ENCODE results near the gene ADGRL3.

The ADGRL3 gene

DNA sequence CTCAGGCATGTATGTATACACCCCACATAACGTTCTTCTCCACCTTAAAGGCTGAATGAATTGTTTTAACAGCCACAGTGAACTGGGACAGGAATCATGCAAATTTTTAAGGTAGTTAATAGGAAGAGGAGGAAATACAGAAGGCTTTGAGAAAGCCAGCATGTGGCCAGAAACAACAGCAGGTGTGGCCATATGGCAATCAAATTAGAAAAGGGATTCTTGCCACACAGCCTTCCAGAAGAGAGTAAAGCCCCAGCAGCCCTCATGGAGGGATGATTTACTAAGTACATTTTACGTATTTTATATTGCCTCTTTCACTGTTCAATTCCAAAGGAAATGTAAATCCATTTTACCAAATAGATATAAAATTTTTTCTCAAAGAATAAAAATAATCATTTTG, 792.2 kb downstream of the ADGRL3 start:
- DNase-seq (ENCODE audit: low read depth) = no peak
- no peak overlapping the region for H3K4me3 ChIP-seq (ENCODE audit: control insufficient read depth, low read depth, low read length)
- TF ChIP-seq, protein P1, sequence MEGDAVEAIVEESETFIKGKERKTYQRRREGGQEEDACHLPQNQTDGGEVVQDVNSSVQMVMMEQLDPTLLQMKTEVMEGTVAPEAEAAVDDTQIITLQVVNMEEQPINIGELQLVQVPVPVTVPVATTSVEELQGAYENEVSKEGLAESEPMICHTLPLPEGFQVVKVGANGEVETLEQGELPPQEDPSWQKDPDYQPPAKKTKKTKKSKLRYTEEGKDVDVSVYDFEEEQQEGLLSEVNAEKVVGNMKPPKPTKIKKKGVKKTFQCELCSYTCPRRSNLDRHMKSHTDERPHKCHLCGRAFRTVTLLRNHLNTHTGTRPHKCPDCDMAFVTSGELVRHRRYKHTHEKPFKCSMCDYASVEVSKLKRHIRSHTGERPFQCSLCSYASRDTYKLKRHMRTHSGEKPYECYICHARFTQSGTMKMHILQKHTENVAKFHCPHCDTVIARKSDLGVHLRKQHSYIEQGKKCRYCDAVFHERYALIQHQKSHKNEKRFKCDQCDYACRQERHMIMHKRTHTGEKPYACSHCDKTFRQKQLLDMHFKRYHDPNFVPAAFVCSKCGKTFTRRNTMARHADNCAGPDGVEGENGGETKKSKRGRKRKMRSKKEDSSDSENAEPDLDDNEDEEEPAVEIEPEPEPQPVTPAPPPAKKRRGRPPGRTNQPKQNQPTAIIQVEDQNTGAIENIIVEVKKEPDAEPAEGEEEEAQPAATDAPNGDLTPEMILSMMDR (conservative IDR thresholded peaks at IDR 0.05; ENCODE audit: control insufficient read depth, insufficient read depth, low read depth, low read length) = no peak

DNA sequence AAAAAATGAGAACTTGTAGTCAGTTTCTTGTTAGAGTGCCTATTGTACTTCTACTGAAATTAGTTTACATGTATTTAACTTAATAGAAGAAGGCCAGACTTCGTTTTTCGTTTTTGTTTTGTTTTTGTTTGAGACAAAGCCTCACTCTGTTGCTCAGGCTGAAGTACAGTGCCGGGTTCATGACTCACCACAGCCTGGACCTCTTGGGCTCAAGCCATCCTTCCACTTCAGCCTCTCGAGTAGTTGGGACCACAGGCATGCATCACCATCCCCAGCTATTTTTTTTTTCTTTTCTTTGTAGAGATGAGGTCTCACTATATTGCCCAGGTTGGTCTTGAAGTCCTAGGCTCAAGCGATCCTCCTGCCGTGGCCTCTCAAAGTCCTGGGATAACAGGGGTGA, 793.9 kb downstream of the ADGRL3 start:
- DNase-seq (ENCODE audit: low read depth) = peak; percentile 5
- H3K4me3 ChIP-seq (ENCODE audit: control insufficient read depth, low read depth, low read length) = no peak overlapping the region
- TF ChIP-seq, protein P1 (conservative IDR thresholded peaks at IDR 0.05; ENCODE audit: control insufficient read depth, insufficient read depth, low read depth, low read length) = no peak

DNA sequence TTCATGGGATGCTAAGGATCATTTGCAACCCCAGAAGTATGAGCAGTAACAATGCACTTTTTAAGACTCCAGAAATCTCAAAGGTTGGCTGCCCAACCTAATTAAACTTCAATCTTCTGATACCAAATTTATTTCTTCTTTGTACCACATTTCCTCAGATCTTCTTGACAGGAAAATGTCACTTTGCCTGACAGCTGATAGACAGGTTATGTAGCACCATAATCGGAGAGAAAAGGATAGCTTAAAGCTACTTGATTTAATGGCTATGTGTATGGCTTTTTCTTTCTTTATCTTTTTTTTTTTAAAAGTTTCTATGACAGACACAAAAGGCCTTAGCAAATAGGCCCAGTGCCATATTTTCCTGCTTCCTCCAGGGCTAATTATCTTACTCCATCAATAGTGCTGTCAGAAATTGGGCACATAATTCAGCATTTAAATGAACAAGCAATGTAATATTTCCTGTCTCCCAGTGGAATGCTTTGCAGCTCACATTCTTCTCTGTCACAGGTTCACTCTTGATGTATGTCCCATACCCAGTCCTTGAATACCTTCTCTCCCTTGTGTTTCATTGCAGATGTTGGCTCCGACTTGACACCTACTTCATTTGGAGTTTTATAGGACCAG, 795.7 kb downstream of the ADGRL3 start:
- TF ChIP-seq, protein P1 (conservative IDR thresholded peaks at IDR 0.05; ENCODE audit: control insufficient read depth, insufficient read depth, low read depth, low read length) = no peak
- DNase-seq (ENCODE audit: low read depth) = no peak

DNA sequence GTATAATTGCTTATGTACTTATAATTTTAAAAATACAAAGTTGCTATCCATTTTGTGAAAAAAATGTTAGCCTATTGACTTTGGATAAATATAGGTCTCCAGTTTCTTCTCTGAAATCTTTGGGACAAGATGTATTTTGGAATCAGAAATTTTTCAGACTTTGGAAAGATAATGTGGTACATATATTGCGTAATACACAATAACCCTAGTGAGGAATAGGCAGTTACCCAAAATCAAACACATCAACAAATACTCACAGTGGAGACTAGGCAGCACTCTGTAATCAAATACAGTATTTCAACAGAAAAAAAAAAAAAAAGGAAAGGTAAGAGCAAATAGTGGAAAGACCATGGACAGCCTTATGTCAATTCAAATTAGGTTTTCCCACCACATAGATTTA, 796.8 kb downstream of the ADGRL3 start:
- DNase-seq (ENCODE audit: low read depth) = no peak
- TF ChIP-seq, protein P1 (conservative IDR thresholded peaks at IDR 0.05; ENCODE audit: control insufficient read depth, insufficient read depth, low read depth, low read length) = no peak
- H3K4me3 ChIP-seq (ENCODE audit: control insufficient read depth, low read depth, low read length) = no peak overlapping the region

More for the DNA sequence above, 795.7 kb downstream of the ADGRL3 start:
- no peak overlapping the region for H3K4me3 ChIP-seq (ENCODE audit: control insufficient read depth, low read depth, low read length)

DNA sequence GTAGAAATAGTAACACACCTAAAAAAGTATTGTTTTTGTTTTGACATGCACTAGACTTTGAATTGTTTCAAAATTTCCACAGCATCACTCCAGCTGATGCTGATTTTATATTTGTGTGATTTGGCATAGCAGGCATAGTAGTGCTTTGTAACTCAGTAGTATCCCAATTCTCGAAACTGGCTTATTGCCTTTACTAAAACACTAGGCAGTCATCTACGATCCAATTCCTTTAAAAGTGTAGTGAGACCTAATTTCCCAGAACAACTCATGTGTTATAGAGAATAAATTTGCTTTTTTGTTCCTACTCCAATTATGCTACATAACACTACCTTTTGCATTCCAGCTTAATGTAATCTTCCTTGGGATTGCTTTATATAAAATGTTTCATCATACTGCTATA, 797.7 kb downstream of the ADGRL3 start:
- TF ChIP-seq, protein P1 (conservative IDR thresholded peaks at IDR 0.05; ENCODE audit: control insufficient read depth, insufficient read depth, low read depth, low read length) = no peak
- DNase-seq (ENCODE audit: low read depth) = no peak
- H3K4me3 ChIP-seq (ENCODE audit: control insufficient read depth, low read depth, low read length) = no peak overlapping the region

DNA sequence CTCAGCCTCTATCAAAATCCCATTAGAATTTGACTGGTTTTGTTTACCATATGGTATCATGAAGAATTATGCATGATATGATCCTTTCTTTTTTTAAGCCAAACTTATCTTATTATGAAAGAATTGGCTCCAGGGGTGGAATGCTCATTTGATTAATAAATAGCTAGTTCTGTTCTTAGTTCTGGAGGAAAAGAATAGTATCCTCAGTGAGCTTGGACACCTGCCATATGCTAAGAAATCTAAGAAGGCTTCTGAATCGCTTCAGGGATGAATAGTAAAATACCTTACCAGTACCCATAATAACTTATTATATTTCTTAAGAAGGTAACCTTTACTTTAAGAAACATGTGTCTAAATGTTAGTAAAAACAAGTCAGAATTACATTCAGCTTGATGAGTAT, 803.6 kb downstream of the ADGRL3 start:
- H3K4me3 ChIP-seq (ENCODE audit: control insufficient read depth, low read depth, low read length) = no peak overlapping the region
- no peak for DNase-seq (ENCODE audit: low read depth)
- TF ChIP-seq, protein P1 (conservative IDR thresholded peaks at IDR 0.05; ENCODE audit: control insufficient read depth, insufficient read depth, low read depth, low read length) = no peak

DNA sequence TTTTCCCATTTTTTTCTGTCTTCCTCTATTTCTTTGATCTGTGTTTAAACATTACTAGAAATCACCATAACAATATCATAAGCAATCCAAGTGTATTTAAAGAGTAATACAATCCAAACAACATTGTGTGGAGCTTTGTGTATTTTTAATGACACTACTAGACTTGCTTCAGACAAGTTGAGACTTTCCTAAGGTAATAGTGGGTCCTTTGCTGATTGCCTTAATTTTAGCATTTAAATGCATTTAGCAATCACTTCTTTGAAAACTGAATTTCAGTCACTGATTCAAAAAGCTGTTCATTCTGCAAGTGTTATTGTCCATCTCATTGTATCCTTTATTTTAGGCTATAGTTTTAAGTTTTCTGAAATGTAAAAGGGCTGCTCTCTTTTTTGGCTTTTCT, 804.8 kb downstream of the ADGRL3 start:
- no peak overlapping the region for H3K4me3 ChIP-seq (ENCODE audit: control insufficient read depth, low read depth, low read length)
- TF ChIP-seq, protein P1 (conservative IDR thresholded peaks at IDR 0.05; ENCODE audit: control insufficient read depth, insufficient read depth, low read depth, low read length) = no peak
- DNase-seq (ENCODE audit: low read depth) = no peak
